Measurements from ENCODE around the gene CSPG4.
A peak's percentile ranks its signal among the peaks of the same experiment; 100 is the strongest.
"Not testable (repeated sequence)": the region's sequence is repeated elsewhere in the genome, so short reads cannot be mapped to it uniquely, and the experiment has no call there.

The CSPG4 gene

GRCh38 chr15:75703440-75704262, 9.0 kb downstream of the CSPG4 start:
- DNase-seq = not testable (repeated sequence)

GRCh38 chr15:75702436-75702835, 10.2 kb downstream of the CSPG4 start:
- no peak for DNase-seq

- not testable (repeated sequence) for DNase-seq
Measured at GRCh38 chr15:75701071-75702003, 11.3 kb downstream of the CSPG4 start.

GRCh38 chr15:75699961-75700874, 12.4 kb downstream of the CSPG4 start:
- DNase-seq = peak; percentile 41

GRCh38 chr15:75699517-75699916, 13.1 kb downstream of the CSPG4 start:
- not testable (repeated sequence) for DNase-seq

GRCh38 chr15:75697974-75698747, 14.5 kb downstream of the CSPG4 start:
- not testable (repeated sequence) for DNase-seq

- no peak for DNase-seq
Measured at GRCh38 chr15:75697523-75697922, 15.1 kb downstream of the CSPG4 start.

- DNase-seq = no peak
Measured at GRCh38 chr15:75696854-75697259, 15.8 kb downstream of the CSPG4 start.

- DNase-seq = no peak
Measured at GRCh38 chr15:75696311-75696720, 16.3 kb downstream of the CSPG4 start.

- no peak for DNase-seq
Measured at GRCh38 chr15:75695634-75696310, 16.9 kb downstream of the CSPG4 start.

- DNase-seq = no peak
Measured at GRCh38 chr15:75695220-75695619, 17.4 kb downstream of the CSPG4 start.

GRCh38 chr15:75694241-75695182, 18.1 kb downstream of the CSPG4 start:
- DNase-seq = peak; percentile 43

- DNase-seq = no peak
Measured at GRCh38 chr15:75693501-75694240, 19.0 kb downstream of the CSPG4 start.

GRCh38 chr15:75693028-75693427, 19.6 kb downstream of the CSPG4 start:
- DNase-seq = not testable (repeated sequence)

- DNase-seq = not testable (repeated sequence)
Measured at GRCh38 chr15:75692311-75692710, 20.3 kb downstream of the CSPG4 start.

GRCh38 chr15:75689429-75689828, 23.2 kb downstream of the CSPG4 start:
- not testable (repeated sequence) for DNase-seq

- no peak for DNase-seq
Measured at GRCh38 chr15:75688831-75689230, 23.8 kb downstream of the CSPG4 start.

- DNase-seq = no peak
Measured at GRCh38 chr15:75688278-75688557, 24.4 kb downstream of the CSPG4 start.

GRCh38 chr15:75687486-75688277, 25.0 kb downstream of the CSPG4 start:
- no peak for DNase-seq
